ENCODE data around the gene IFT52.

DNA sequence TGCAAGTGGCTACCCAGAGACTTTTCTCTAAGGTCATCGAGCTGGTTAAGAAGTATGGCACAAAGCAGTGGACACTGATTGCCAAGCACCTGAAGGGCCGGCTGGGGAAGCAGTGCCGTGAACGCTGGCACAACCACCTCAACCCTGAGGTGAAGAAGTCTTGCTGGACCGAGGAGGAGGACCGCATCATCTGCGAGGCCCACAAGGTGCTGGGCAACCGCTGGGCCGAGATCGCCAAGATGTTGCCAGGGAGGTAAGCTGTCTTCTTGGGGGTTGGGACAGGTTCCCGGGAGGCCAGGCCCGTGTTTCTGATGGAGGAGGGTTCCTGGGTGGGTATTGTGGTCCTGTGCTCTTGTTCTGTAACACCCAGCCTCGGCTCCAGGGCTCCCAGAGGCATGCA is 96.1 kb downstream of the IFT52 start:
- no peak for TF ChIP-seq EZH2phosphoT487 (IDR thresholded peaks at IDR 0.05; ENCODE audit: borderline replicate concordance, low read length)
- TF ChIP-seq, protein P1, sequence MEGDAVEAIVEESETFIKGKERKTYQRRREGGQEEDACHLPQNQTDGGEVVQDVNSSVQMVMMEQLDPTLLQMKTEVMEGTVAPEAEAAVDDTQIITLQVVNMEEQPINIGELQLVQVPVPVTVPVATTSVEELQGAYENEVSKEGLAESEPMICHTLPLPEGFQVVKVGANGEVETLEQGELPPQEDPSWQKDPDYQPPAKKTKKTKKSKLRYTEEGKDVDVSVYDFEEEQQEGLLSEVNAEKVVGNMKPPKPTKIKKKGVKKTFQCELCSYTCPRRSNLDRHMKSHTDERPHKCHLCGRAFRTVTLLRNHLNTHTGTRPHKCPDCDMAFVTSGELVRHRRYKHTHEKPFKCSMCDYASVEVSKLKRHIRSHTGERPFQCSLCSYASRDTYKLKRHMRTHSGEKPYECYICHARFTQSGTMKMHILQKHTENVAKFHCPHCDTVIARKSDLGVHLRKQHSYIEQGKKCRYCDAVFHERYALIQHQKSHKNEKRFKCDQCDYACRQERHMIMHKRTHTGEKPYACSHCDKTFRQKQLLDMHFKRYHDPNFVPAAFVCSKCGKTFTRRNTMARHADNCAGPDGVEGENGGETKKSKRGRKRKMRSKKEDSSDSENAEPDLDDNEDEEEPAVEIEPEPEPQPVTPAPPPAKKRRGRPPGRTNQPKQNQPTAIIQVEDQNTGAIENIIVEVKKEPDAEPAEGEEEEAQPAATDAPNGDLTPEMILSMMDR (IDR thresholded peaks at IDR 0.05; ENCODE audit: low read depth, low read length, poor library complexity, severe bottlenecking), result no peak

All from DOHH2 (cell line).